ENCODE measurements around the gene NTNG2.

DNA sequence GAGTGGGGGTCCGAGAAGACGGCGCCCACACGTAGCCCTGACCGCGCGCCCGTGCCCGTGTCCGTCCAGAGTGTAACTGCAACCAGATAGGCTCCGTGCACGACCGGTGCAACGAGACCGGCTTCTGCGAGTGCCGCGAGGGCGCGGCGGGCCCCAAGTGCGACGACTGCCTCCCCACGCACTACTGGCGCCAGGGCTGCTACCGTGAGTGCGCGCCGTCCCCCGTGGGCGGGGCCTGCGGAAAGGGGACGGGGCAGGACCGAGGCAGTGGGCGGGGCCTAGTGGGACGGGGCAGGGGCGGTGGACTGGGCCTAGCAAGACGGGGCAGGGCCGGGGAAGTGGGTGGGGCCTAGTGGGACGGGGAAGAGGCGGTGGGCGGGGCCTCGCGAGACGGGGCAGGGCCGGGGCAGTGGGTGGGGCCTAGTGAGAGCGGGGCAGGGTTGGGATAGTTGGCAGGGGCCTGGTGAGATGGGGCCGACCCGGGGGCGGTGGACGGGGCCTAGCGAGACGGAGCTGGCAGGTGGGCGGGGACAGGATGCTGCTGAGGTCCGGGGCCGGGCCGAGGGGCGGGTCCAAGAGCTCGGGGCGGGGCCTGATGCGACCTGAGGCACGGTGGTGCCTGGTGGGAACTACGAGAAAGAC, 79.1 kb downstream of the NTNG2 start:
- TF ChIP-seq EZH2 (IDR thresholded peaks at IDR 0.05; ENCODE audit: low read length, unreplicated experiment) (no peak), CTCF (conservative IDR thresholded peaks at IDR 0.05; ENCODE audit: low read depth, low read length) (no peak)
